Caco-2 (cell line): Measurements from ENCODE around the gene RAB2B. TPM values are rescaled to one million over a fixed set of nuclear protein-coding genes. Genes with fewer than 3 reads are reported as not detected.

Source experiments
- BruUV-seq: library from RNA; stranded (reverse); fragments of 400-500 nt; replicated peaks from 2 replicates; lab custom pipeline; 2021; lab: Mats Ljungman, UMichigan
- CTCF ChIA-PET: fragments of 300-600 bp; sonication (Branson Sonifier 250); formaldehyde crosslinking; loops from one replicate; lab custom pipeline; 2022; ENCODE audit warnings: antibody characterized with exemption; lab: Charles Lee
- POLR2A ChIA-PET: fragments of 300-600 bp; sonication (Branson Sonifier 250); formaldehyde crosslinking; loops from one replicate; lab custom pipeline; 2022; ENCODE audit warnings: antibody characterized with exemption; lab: Charles Lee
- DNase-seq, 2 experiments: peaks; one replicate each; pipeline versions ENCODE4 v3.0.0 to v3.0.0-alpha.2; 2020 to 2022
- H3K27me3 ChIP-seq: replicated peaks from 2 replicates; pipeline ENCODE4 v1.6.0; 2011; ENCODE audit warnings: low read length; ENCODE audit not compliant: control insufficient read depth, insufficient read depth
- H3K36me3 ChIP-seq: 2 replicates; pipeline ENCODE4 v1.5.1; 2011; ENCODE audit warnings: low read length; ENCODE audit not compliant: control insufficient read depth, insufficient read depth
- H3K4me1 ChIP-seq: fragments of 250-450 bp; sonication (Bioruptor Pico); 2 replicates; pipeline ENCODE4 v1.5.1; 2020; ENCODE audit warnings: mild to moderate bottlenecking
- H3K4me3 ChIP-seq: 2 replicates; pipeline ENCODE4 v1.5.1; 2011; ENCODE audit warnings: low read depth, mild to moderate bottlenecking, control low read depth, low read length
- H3K9me3 ChIP-seq: fragments of 250-450 bp; sonication (Bioruptor Pico); 2 replicates; pipeline ENCODE4 v1.5.1; 2020; ENCODE audit warnings: mild to moderate bottlenecking, moderate library complexity
- H3K27ac Mint-ChIP-seq: one replicate; pipeline ENCODE4 v1.8.0; 2022; ENCODE audit warnings: mixed read lengths; ENCODE audit not compliant: unreplicated experiment
- H3K27me3 Mint-ChIP-seq: one replicate; pipeline ENCODE4 v1.8.0; 2022; ENCODE audit warnings: mixed read lengths; ENCODE audit not compliant: insufficient read depth, unreplicated experiment
- H3K36me3 Mint-ChIP-seq: one replicate; pipeline ENCODE4 v1.8.0; 2022; ENCODE audit warnings: mild to moderate bottlenecking, mixed read lengths; ENCODE audit not compliant: insufficient read depth, unreplicated experiment
- H3K4me1 Mint-ChIP-seq: one replicate; pipeline ENCODE4 v1.8.0; 2022; ENCODE audit warnings: low read depth, mixed read lengths; ENCODE audit not compliant: unreplicated experiment
- H3K4me3 Mint-ChIP-seq: one replicate; pipeline ENCODE4 v1.8.0; 2022; ENCODE audit warnings: mild to moderate bottlenecking, moderate library complexity, mixed read lengths; ENCODE audit not compliant: unreplicated experiment
- H3K9me3 Mint-ChIP-seq: one replicate; pipeline ENCODE4 v1.8.0; 2022; ENCODE audit warnings: mixed read lengths; ENCODE audit not compliant: unreplicated experiment
- CTCF ChIP-seq, 2 experiments: fragments of 200-600 bp in 1 of 2; IDR thresholded peaks; 1 replicate in 1 of 2; 2 replicates in 1 of 2; pipeline versions ENCODE4 v1.5.1 to v1.8.0; 2011 to 2022; ENCODE audit warnings: antibody characterized with exemption in 1 of 2, control low read depth in 1 of 2, inconsistent platforms in 1 of 2, low read depth in 1 of 2, low read length in 1 of 2, mild to moderate bottlenecking in 1 of 2, moderate library complexity in 1 of 2; ENCODE audit not compliant: insufficient read depth in 1 of 2, severe bottlenecking in 1 of 2, unreplicated experiment in 1 of 2
- intact Hi-C: fragments of 100-400 bp; cut with micrococcal nuclease; formaldehyde crosslinking; loops from one replicate; pipeline ENCODE4 v1.10.0; 2022; ENCODE audit not compliant: unreplicated experiment
- total RNA-seq: library from RNA; stranded (reverse); gene quantifications from 2 replicates; pipeline ENCODE4 v1.2.3, GENCODE V29; 2022

RAB2B gene
- total RNA-seq, 1 experiment from 2014 or later, result 20.9 TPM

- no peaks in the 10 kb centered on the region for H3K9me3 Mint-ChIP-seq
- Histone ChIP-seq H3K4me1 (peaks cover 3% of the 10 kb centered on the region; the same call in 1 of the 2 replicates), H3K9me3 (no peaks in the 10 kb centered on the region), H3K27me3 (no peaks in the 10 kb centered on the region), H3K36me3 (no peaks in the 10 kb centered on the region), H3K4me3 (peak overlapping the region; percentile 83)
- no peaks in the 10 kb centered on the region for H3K4me1 Mint-ChIP-seq
- TF ChIP-seq CTCF (IDR thresholded peaks at IDR 0.05; ENCODE audit: insufficient read depth in 1 of 2, low read depth in 1 of 2, low read length in 1 of 2, severe bottlenecking in 1 of 2, unreplicated experiment in 1 of 2), result no peak
- no peak for DNase-seq
- no TSS peak for BruUV-seq
- peak overlapping the region; percentile 97 for H3K4me3 Mint-ChIP-seq
- ChIA-PET CTCF (interaction anchor here (0.5 to 2.6 kb wide), 8 partner anchors 10 to 687 kb away, joined by 3 to 16 read pairs (median 4); partner anchors contain the start of genes CHD8, METTL3 and SUPT16H), POLR2A (interaction anchor here (0.5 to 1.7 kb wide), 12 partner anchors 9 to 376 kb away, joined by 3 to 17 read pairs (median 4); partner anchors contain the start of genes CHD8, METTL3, SALL2 and SUPT16H)
- H3K27ac Mint-ChIP-seq, result peak overlapping the region; percentile 97
- peaks cover 37% of the 10 kb centered on the region for H3K36me3 Mint-ChIP-seq
- no peaks in the 10 kb centered on the region for H3K27me3 Mint-ChIP-seq
- intact Hi-C loops, result loop anchor here (5.0 kb wide), 1 partner anchor 94 kb away; the partner anchor contains the start of gene SUPT16H
Measured at GRCh38 chr14:21476523-21476924, 235 bp downstream of the RAB2B start.

GRCh38 chr14:21475767-21476522 is 814 bp downstream of the RAB2B start:
- Histone ChIP-seq H3K4me3 (peak overlapping the region; percentile 83), H3K9me3 (no peaks in the 10 kb centered on the region), H3K36me3 (no peaks in the 10 kb centered on the region), H3K27me3 (no peaks in the 10 kb centered on the region), H3K4me1 (peaks cover 3% of the 10 kb centered on the region; the same call in 1 of the 2 replicates)
- H3K4me3 Mint-ChIP-seq, result peak overlapping the region; percentile 97
- ChIA-PET POLR2A (interaction anchor here (1.0 to 1.5 kb wide), 4 partner anchors 9 to 92 kb away, joined by 4 to 17 read pairs (median 6); partner anchors contain the start of genes CHD8, SALL2 and SUPT16H), CTCF (interaction anchor here (0.7 to 2.6 kb wide), 6 partner anchors 20 to 92 kb away, joined by 3 to 16 read pairs (median 6); partner anchors contain the start of genes CHD8, METTL3 and SUPT16H)
- BruUV-seq, result TSS peak; percentile 77
- intact Hi-C loops, result loop anchor here (5.0 kb wide), 1 partner anchor 94 kb away; the partner anchor contains the start of gene SUPT16H
- DNase-seq, result no peak
- TF ChIP-seq CTCF (IDR thresholded peaks at IDR 0.05; ENCODE audit: insufficient read depth in 1 of 2, low read depth in 1 of 2, low read length in 1 of 2, severe bottlenecking in 1 of 2, unreplicated experiment in 1 of 2), result no peak
- peak overlapping the region; percentile 97 for H3K27ac Mint-ChIP-seq
- H3K4me1 Mint-ChIP-seq, result no peaks in the 10 kb centered on the region
- H3K9me3 Mint-ChIP-seq, result no peaks in the 10 kb centered on the region
- peaks cover 32% of the 10 kb centered on the region for H3K36me3 Mint-ChIP-seq
- H3K27me3 Mint-ChIP-seq, result no peaks in the 10 kb centered on the region

GRCh38 chr14:21467616-21468015 is 9.1 kb downstream of the RAB2B start:
- no peaks in the 10 kb centered on the region for H3K4me1 Mint-ChIP-seq
- Histone ChIP-seq H3K9me3 (no peaks in the 10 kb centered on the region), H3K4me3 (no peak overlapping the region), H3K27me3 (no peaks in the 10 kb centered on the region), H3K36me3 (no peaks in the 10 kb centered on the region; the same call in 1 of the 2 replicates), H3K4me1 (no peaks in the 10 kb centered on the region)
- intact Hi-C loops, result no loop called here
- no peak overlapping the region for H3K27ac Mint-ChIP-seq
- no peak overlapping the region for H3K4me3 Mint-ChIP-seq
- no peaks in the 10 kb centered on the region for H3K27me3 Mint-ChIP-seq
- H3K36me3 Mint-ChIP-seq, result peaks cover 52% of the 10 kb centered on the region
- H3K9me3 Mint-ChIP-seq, result no peaks in the 10 kb centered on the region
- BruUV-seq, result no TSS peak
- POLR2A ChIA-PET, result interaction anchor here (1.0 kb wide), 2 partner anchors 9 to 29 kb away, joined by 5 to 7 read pairs; partner anchors contain the start of genes RAB2B and TOX4
- CTCF ChIA-PET, result no interaction called here
- no peak for DNase-seq
- no peak for TF ChIP-seq CTCF (IDR thresholded peaks at IDR 0.05; ENCODE audit: insufficient read depth in 1 of 2, low read depth in 1 of 2, low read length in 1 of 2, severe bottlenecking in 1 of 2, unreplicated experiment in 1 of 2)
